Transverse colon (tissue), 4 donors: ENCODE data around the gene CTDP1. TPM values are rescaled to one million over a fixed set of nuclear protein-coding genes. Genes with fewer than 3 reads are reported as not detected.

Experiments used
- DNase-seq: peaks from one replicate; pipeline ENCODE4 v3.0.0-alpha.2; 2019
- H3K27ac ChIP-seq, 4 donors: fragments of 200-600 bp; sonication (generic); 2 replicates each; pipeline ENCODE4 v1.5.1; 2016 to 2018; ENCODE audit warnings: inconsistent platforms in 4 of 4
- H3K27me3 ChIP-seq: fragments of 200-600 bp; sonication (generic); 2 replicates; pipeline ENCODE4 v1.5.1; 2017; ENCODE audit warnings: inconsistent platforms
- H3K36me3 ChIP-seq, 4 donors: fragments of 200-600 bp; sonication (generic); 2 replicates each; pipeline ENCODE4 v1.5.1; 2017 to 2019; ENCODE audit warnings: inconsistent platforms in 4 of 4
- H3K4me1 ChIP-seq, 4 donors: fragments of 200-600 bp; sonication (generic); 2 replicates each; pipeline ENCODE4 v1.5.1; 2017 to 2020; ENCODE audit warnings: inconsistent platforms in 4 of 4
- H3K4me3 ChIP-seq, 4 donors: fragments of 200-600 bp; sonication (generic); 1 replicate in 1 of 4; 2 replicates in 3 of 4; pipeline versions ENCODE4 v1.5.1 to v1.6.1; 2017 to 2019; ENCODE audit warnings: inconsistent platforms in 4 of 4
- H3K9me3 ChIP-seq, 2 donors: fragments of 200-600 bp; sonication (generic); 2 replicates each; pipeline ENCODE4 v1.5.1; 2017 to 2019; ENCODE audit warnings: inconsistent platforms in 2 of 2
- EP300 ChIP-seq: sonication (generic); formaldehyde crosslinking; IDR thresholded peaks from one replicate; pipeline ENCODE4 v1.6.1; 2017; ENCODE audit warnings: antibody characterized with exemption, low read depth
- POLR2A ChIP-seq: fragments of 450-650 bp; IDR thresholded peaks from one replicate; pipeline ENCODE4 v1.6.1; 2016; ENCODE audit warnings: antibody characterized with exemption, mild to moderate bottlenecking, moderate library complexity
- POLR2AphosphoS5 ChIP-seq, 3 donors: sonication (generic); formaldehyde crosslinking; IDR thresholded peaks; one replicate each; pipeline ENCODE4 v1.6.1; 2016; ENCODE audit warnings: antibody characterized with exemption in 3 of 3
- WGBS, 2 donors: methylation state at CpG; one replicate each; pipeline ENCODE4 v1.1.5; 2018; ENCODE audit warnings: low coverage in 1 of 2; 5-methylcytosine and 5-hydroxymethylcytosine counted together
- in situ Hi-C, 4 donors: fragments of 200-750 bp; cut with MboI; loops; one replicate each; pipeline versions ENCODE4 v1.15.0 to v1.15.1; 2017; ENCODE audit warnings: low sequenced_read_pairs in 3 of 4, low pct_ligation_motif_present in 1 of 4, low pct_unique_long_range_greater_than_20kb in 1 of 4
- intact Hi-C: fragments of 100-400 bp; cut with DNase I; formaldehyde crosslinking; loops from one replicate; pipeline ENCODE4 v1.15.1; 2023; ENCODE audit warnings: low total_unique reads
- total RNA-seq, 4 donors: library from RNA; depleted of rRNA; stranded (reverse); fragments of >200 nt; gene quantifications; one replicate each; pipeline ENCODE4 v1.1.0, GENCODE V29; 2016
- TF ChIP-seq, protein P1 (sequence below), 5 experiments: fragments of 200-600 bp in 3 of 5; fragments of 450-650 bp in 2 of 5; sonication (generic) in 3 of 5; IDR thresholded peaks; 1 replicate in 2 of 5; 2 replicates in 3 of 5; pipeline ENCODE4 v1.5.1; 2016 to 2017; ENCODE audit warnings: antibody characterized with exemption in 5 of 5, inconsistent platforms in 3 of 5, mild to moderate bottlenecking in 2 of 5, moderate library complexity in 1 of 5

The CTDP1 gene
- total RNA-seq, 4 donors from 2014 or later: 30.6 to 120 (median 49.3) TPM

GRCh38 chr18:79756143-79756500, 76.5 kb downstream of the CTDP1 start:
- no peaks in the 10 kb centered on the region for H3K27me3 ChIP-seq
- intact Hi-C loops (no loop called here), in situ Hi-C loops (no loop called here)
- TF ChIP-seq EP300 (no peak), POLR2AphosphoS5 (IDR thresholded peaks at IDR 0.05) (no peak), POLR2A (no peak)
- TF ChIP-seq, protein P1, sequence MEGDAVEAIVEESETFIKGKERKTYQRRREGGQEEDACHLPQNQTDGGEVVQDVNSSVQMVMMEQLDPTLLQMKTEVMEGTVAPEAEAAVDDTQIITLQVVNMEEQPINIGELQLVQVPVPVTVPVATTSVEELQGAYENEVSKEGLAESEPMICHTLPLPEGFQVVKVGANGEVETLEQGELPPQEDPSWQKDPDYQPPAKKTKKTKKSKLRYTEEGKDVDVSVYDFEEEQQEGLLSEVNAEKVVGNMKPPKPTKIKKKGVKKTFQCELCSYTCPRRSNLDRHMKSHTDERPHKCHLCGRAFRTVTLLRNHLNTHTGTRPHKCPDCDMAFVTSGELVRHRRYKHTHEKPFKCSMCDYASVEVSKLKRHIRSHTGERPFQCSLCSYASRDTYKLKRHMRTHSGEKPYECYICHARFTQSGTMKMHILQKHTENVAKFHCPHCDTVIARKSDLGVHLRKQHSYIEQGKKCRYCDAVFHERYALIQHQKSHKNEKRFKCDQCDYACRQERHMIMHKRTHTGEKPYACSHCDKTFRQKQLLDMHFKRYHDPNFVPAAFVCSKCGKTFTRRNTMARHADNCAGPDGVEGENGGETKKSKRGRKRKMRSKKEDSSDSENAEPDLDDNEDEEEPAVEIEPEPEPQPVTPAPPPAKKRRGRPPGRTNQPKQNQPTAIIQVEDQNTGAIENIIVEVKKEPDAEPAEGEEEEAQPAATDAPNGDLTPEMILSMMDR (IDR thresholded peaks at IDR 0.05): no peak
- H3K27ac ChIP-seq: no peak overlapping the region
- peaks cover 0 to 19% (median 9%) of the 10 kb centered on the region in 4 donors for H3K36me3 ChIP-seq
- WGBS, 2 donors: 96% methylated on average over 10 of the region's 10 CpGs; no CpG with 5 or more reads in 1 of the 2 donors
- H3K4me1 ChIP-seq: peaks cover 0 to 8% (median 5%) of the 10 kb centered on the region in 4 donors
- no peaks in the 10 kb centered on the region for H3K9me3 ChIP-seq
- no peak for DNase-seq
- H3K4me3 ChIP-seq: no peak overlapping the region

GRCh38 chr18:79756826-79757225, 77.2 kb downstream of the CTDP1 start:
- Histone ChIP-seq H3K27ac (no peak overlapping the region), H3K9me3 (no peaks in the 10 kb centered on the region), H3K4me3 (no peak overlapping the region), H3K4me1 (peaks cover 0 to 2% (median 0%) of the 10 kb centered on the region in 4 donors), H3K27me3 (no peaks in the 10 kb centered on the region), H3K36me3 (peaks cover 0 to 19% (median 9%) of the 10 kb centered on the region in 4 donors)
- intact Hi-C loops (no loop called here), in situ Hi-C loops (no loop called here)
- TF ChIP-seq, protein P1 (IDR thresholded peaks at IDR 0.05): no peak
- TF ChIP-seq EP300: no peak
- no peak for TF ChIP-seq POLR2AphosphoS5 (IDR thresholded peaks at IDR 0.05)
- no peak for TF ChIP-seq POLR2A
- peak; percentile 3 for DNase-seq
- 95 to 97% methylated on average over 8 to 11 of the region's 11 CpGs for WGBS, 2 donors

DNA sequence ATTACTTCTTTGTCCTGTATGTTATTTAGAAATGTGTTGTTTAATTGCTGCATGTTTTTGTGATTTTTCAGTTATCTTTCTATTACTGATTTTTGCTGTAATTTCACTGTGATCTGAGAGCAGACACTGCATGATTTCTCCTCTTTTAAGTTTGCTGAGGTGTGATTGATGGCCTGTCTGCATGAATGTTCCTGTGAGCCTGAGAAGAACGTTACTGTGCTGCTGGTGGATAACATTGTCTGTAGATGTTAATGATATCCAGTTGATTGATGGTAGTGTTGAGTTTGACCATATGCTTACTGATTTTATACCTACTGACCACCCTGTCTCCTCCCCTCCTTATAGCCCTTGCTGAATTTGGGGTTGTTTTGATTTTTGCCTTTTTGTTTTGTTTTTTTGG, 80.7 kb downstream of the CTDP1 start:
- Histone ChIP-seq H3K27ac (no peak overlapping the region), H3K27me3 (no peaks in the 10 kb centered on the region), H3K36me3 (peaks cover 0 to 4% (median under 1%) of the 10 kb centered on the region in 4 donors), H3K9me3 (no peaks in the 10 kb centered on the region), H3K4me3 (no peak overlapping the region), H3K4me1 (no peaks in the 10 kb centered on the region)
- no peak for TF ChIP-seq POLR2A
- TF ChIP-seq, protein P1 (IDR thresholded peaks at IDR 0.05): no peak
- no peak for TF ChIP-seq EP300
- TF ChIP-seq POLR2AphosphoS5 (IDR thresholded peaks at IDR 0.05): no peak
- in situ Hi-C loops: no loop called here
- no peak for DNase-seq
- intact Hi-C loops: loop anchor here (5.0 kb wide), 1 partner anchor 227 kb away; the partner anchor contains the start of gene TXNL4A
- 17 to 22% methylated on average over 1 of the region's 1 CpG for WGBS, 2 donors

- Histone ChIP-seq H3K4me3 (no peak overlapping the region), H3K9me3 (no peaks in the 10 kb centered on the region), H3K27ac (no peak overlapping the region), H3K27me3 (no peaks in the 10 kb centered on the region), H3K36me3 (no peaks in the 10 kb centered on the region), H3K4me1 (no peaks in the 10 kb centered on the region)
- no peak for DNase-seq
- in situ Hi-C loops: no loop called here
- TF ChIP-seq, protein P1 (IDR thresholded peaks at IDR 0.05): no peak
- TF ChIP-seq EP300 (no peak), POLR2A (no peak), POLR2AphosphoS5 (IDR thresholded peaks at IDR 0.05) (no peak)
- intact Hi-C loops: loop anchor here (5.0 kb wide), 1 partner anchor 226 kb away; the partner anchor contains the start of gene TXNL4A
- WGBS, 2 donors: 38 to 53% methylated on average over 1 of the region's 1 CpG
These were observed 81.3 kb downstream of the CTDP1 start for GRCh38 chr18:79760881-79761280.
